HepG2 (cell line): ENCODE results near the gene SV2B.

Experiments
- ADNP ChIP-seq: sonication (generic); formaldehyde crosslinking; IDR thresholded peaks from 2 replicates; pipeline ENCODE4 v1.4.0; 2020; ENCODE audit warnings: missing genetic modification reagents
- JUN ChIP-seq: sonication (generic); formaldehyde crosslinking; IDR thresholded peaks from 2 replicates; pipeline ENCODE4 v1.4.0; 2020; ENCODE audit warnings: mild to moderate bottlenecking, missing genetic modification reagents
- ZSCAN20 ChIP-seq: sonication (generic); formaldehyde crosslinking; IDR thresholded peaks from 2 replicates; pipeline ENCODE4 v1.4.0; 2020; ENCODE audit warnings: missing genetic modification reagents, mild to moderate bottlenecking, borderline replicate concordance
- TF ChIP-seq, protein P1 (sequence below): sonication (generic); formaldehyde crosslinking; IDR thresholded peaks from 2 replicates; pipeline ENCODE4 v1.5.0; 2020; ENCODE audit warnings: mild to moderate bottlenecking, missing genetic modification reagents, moderate library complexity

DNA sequence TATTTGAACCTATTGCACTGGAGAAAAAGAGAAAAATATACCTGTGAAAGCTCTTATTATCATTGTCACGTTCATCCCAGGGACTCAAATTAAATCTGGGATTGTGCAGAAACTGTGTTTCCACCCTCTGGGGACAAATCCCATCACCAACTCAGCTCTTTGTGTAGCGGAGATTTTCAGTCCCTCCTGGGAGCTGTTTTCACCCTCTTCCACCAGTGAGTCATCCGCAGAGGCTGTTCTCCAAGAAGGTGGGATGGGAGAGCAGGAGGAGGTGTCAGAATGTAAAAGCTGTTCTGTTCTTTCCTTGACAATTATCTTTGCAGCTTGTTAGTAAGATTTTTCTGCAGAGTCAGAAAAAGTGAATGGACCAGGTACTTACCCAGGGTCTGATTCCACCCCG lies 28.0 kb downstream of the SV2B start:
- TF ChIP-seq, protein P1, sequence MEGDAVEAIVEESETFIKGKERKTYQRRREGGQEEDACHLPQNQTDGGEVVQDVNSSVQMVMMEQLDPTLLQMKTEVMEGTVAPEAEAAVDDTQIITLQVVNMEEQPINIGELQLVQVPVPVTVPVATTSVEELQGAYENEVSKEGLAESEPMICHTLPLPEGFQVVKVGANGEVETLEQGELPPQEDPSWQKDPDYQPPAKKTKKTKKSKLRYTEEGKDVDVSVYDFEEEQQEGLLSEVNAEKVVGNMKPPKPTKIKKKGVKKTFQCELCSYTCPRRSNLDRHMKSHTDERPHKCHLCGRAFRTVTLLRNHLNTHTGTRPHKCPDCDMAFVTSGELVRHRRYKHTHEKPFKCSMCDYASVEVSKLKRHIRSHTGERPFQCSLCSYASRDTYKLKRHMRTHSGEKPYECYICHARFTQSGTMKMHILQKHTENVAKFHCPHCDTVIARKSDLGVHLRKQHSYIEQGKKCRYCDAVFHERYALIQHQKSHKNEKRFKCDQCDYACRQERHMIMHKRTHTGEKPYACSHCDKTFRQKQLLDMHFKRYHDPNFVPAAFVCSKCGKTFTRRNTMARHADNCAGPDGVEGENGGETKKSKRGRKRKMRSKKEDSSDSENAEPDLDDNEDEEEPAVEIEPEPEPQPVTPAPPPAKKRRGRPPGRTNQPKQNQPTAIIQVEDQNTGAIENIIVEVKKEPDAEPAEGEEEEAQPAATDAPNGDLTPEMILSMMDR (CRISPR knock-in tag): no peak
- TF ChIP-seq JUN (no peak), ADNP (CRISPR knock-in tag) (no peak), ZSCAN20 (CRISPR knock-in tag) (no peak)
